ENCODE results near the gene MYMX. TPM values are rescaled to one million over a fixed set of nuclear protein-coding genes. Genes with fewer than 3 reads are reported as not detected.
A peak's percentile ranks its signal among the peaks of the same experiment; 100 is the strongest.

MYMX gene
- total and polyA plus RNA-seq, 2 donors from 2014 or later, result 1.1 to 2.2 TPM

DNA sequence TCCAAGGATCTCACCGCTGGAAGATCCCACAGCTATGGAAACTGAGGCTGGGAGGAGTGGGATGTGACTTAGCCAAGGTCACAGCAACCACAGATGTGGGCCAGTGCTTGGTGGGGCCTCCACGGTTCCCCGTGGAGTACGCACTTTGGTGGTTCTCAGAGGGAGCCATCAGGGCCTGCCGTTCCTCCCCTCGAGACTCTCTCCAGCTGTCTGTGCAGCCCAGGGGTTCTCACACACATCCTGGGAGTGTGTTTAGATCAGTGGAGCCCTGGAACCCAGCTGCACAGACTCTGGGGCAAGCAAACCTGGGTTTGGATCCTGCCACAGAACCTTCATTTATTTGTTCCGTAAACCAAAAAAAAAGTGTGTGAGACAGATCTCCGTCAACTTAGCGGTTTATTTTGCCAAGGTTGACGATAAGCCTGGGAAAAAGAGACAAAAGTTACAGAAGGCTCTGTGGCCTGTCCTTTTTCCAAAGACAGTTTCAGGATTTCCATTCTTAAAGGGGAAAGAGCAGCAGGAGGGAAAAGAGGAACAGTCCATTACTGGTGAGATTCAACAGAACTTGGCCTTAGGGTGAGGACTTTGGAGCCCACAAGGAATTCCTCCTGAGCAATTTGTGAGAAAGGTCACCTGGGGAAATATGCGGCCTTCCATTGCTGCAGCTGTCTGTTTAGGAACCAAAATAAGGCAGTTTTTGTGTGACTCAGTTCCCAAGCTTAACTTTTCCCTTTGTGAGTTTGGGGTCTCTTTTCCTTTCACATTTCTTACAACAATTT, 13.6 kb upstream of the MYMX start:
- Histone ChIP-seq H3K9ac (ENCODE audit: low read length in 3 of 3) (no peak overlapping the region), H3K9me3 (ENCODE audit: control insufficient read depth in 2 of 3, insufficient read depth in 1 of 3, low read length in 3 of 3) (no peaks in the 10 kb centered on the region), H3K27me3 (ENCODE audit: control insufficient read depth, insufficient read depth, low read length) (no peaks in the 10 kb centered on the region), H3K36me3 (ENCODE audit: control insufficient read depth in 2 of 3, insufficient read depth in 3 of 3, low read length in 3 of 3) (no peaks in the 10 kb centered on the region), H3K4me3 (ENCODE audit: low read length in 3 of 3) (no peak overlapping the region), H3K27ac (ENCODE audit: low read depth in 2 of 2, low read length in 2 of 2) (peak overlapping the region in 1 of 2 donors; percentile 43), H3K4me1 (ENCODE audit: control insufficient read depth in 2 of 3, insufficient read depth in 2 of 3, low read depth in 1 of 3, low read length in 3 of 3) (peaks cover 0 to 6% (median 0%) of the 10 kb centered on the region in 3 donors)
- intact Hi-C loops (cut with DNase I), result no loop called here
- FAIRE-seq (no peak), DNase-seq (peak in 1 of 5 donors; percentile 20)
- TF ChIP-seq, protein P1, sequence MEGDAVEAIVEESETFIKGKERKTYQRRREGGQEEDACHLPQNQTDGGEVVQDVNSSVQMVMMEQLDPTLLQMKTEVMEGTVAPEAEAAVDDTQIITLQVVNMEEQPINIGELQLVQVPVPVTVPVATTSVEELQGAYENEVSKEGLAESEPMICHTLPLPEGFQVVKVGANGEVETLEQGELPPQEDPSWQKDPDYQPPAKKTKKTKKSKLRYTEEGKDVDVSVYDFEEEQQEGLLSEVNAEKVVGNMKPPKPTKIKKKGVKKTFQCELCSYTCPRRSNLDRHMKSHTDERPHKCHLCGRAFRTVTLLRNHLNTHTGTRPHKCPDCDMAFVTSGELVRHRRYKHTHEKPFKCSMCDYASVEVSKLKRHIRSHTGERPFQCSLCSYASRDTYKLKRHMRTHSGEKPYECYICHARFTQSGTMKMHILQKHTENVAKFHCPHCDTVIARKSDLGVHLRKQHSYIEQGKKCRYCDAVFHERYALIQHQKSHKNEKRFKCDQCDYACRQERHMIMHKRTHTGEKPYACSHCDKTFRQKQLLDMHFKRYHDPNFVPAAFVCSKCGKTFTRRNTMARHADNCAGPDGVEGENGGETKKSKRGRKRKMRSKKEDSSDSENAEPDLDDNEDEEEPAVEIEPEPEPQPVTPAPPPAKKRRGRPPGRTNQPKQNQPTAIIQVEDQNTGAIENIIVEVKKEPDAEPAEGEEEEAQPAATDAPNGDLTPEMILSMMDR (IDR thresholded peaks at IDR 0.05; ENCODE audit: borderline replicate concordance, extremely low read depth, insufficient read depth), result no peak

DNA sequence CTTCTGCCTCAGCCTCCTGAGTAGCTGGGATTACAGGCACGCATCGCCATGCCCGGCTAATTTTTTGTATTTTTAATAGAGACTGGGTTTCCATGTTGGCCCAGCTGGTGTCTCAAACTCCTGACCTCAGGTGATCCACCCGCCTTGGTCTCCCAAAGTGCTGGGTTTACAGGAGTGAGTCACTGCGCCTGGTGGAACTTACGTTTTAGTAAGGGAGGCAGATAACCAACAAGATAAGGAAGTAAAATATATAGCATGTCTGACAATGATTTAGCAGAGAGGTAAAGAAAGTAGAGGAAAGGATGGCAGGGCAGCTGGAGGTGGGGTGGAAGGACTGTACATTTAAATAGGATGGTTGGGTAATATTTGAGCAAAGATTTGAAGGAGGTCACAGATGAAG, 12.8 kb upstream of the MYMX start:
- Histone ChIP-seq H3K27me3 (ENCODE audit: control insufficient read depth, insufficient read depth, low read length) (no peaks in the 10 kb centered on the region), H3K9ac (ENCODE audit: low read length in 3 of 3) (no peak overlapping the region), H3K4me1 (ENCODE audit: control insufficient read depth in 2 of 3, insufficient read depth in 2 of 3, low read depth in 1 of 3, low read length in 3 of 3) (peaks cover 0 to 6% (median 0%) of the 10 kb centered on the region in 3 donors), H3K27ac (ENCODE audit: low read depth in 2 of 2, low read length in 2 of 2) (no peak overlapping the region), H3K36me3 (ENCODE audit: control insufficient read depth in 2 of 3, insufficient read depth in 3 of 3, low read length in 3 of 3) (no peaks in the 10 kb centered on the region), H3K4me3 (ENCODE audit: low read length in 3 of 3) (no peak overlapping the region), H3K9me3 (ENCODE audit: control insufficient read depth in 2 of 3, insufficient read depth in 1 of 3, low read length in 3 of 3) (no peaks in the 10 kb centered on the region)
- intact Hi-C loops (cut with DNase I), result no loop called here
- TF ChIP-seq, protein P1 (IDR thresholded peaks at IDR 0.05; ENCODE audit: borderline replicate concordance, extremely low read depth, insufficient read depth), result no peak
- peak in 1 of 5 donors; percentile 4 for DNase-seq
- no peak for FAIRE-seq

DNA sequence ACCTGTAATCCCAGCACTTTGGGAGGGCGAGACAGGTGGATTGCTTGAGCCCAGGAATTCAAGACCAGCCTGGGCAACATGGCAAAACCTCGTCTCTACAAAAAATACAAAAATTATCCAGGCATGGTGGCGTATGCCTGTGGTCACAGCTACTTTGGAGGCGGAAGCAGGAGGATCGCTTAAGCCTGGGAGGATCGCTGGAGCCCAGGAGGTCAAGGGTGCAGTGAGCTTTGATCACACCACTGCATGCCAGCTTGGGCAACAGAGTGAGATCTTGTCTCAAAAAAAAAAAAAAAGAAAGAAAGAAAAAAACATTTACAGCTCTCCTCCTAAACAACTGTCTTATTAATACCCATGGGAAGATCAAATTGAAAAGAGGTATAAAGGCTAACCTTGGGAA, 8.8 kb upstream of the MYMX start:
- no peak overlapping the region for H3K27ac ChIP-seq (ENCODE audit: low read depth in 2 of 2, low read length in 2 of 2)
- no peak overlapping the region for H3K9ac ChIP-seq (ENCODE audit: low read length in 3 of 3)
- no peaks in the 10 kb centered on the region for H3K27me3 ChIP-seq (ENCODE audit: control insufficient read depth, insufficient read depth, low read length)
- DNase-seq, result peak in 1 of 5 donors; percentile 3
- FAIRE-seq, result no peak
- H3K4me3 ChIP-seq (ENCODE audit: low read length in 3 of 3), result no peak overlapping the region
- no peaks in the 10 kb centered on the region for H3K9me3 ChIP-seq (ENCODE audit: control insufficient read depth in 2 of 3, insufficient read depth in 1 of 3, low read length in 3 of 3)
- intact Hi-C loops (cut with DNase I), result no loop called here
- TF ChIP-seq, protein P1 (IDR thresholded peaks at IDR 0.05; ENCODE audit: borderline replicate concordance, extremely low read depth, insufficient read depth), result no peak
- no peaks in the 10 kb centered on the region for H3K36me3 ChIP-seq (ENCODE audit: control insufficient read depth in 2 of 3, insufficient read depth in 3 of 3, low read length in 3 of 3)
- H3K4me1 ChIP-seq (ENCODE audit: control insufficient read depth in 2 of 3, insufficient read depth in 2 of 3, low read depth in 1 of 3, low read length in 3 of 3), result peaks cover 0 to under 1% (median 0%) of the 10 kb centered on the region in 3 donors

Data from kidney (tissue), 14 donors.